Endometrium (tissue), 2 donors: ENCODE measurements around the gene TOX2.
"Not testable (repeated sequence)": the region's sequence is repeated elsewhere in the genome, so short reads cannot be mapped to it uniquely, and the experiment has no call there.

Experiments used
- FAIRE-seq: peaks from 2 replicates; lab custom pipeline; 2012; peaks lifted over from hg19 to GRCh38; lab: Jason Lieb, UNC
- donor health status: control.
- donor health status: control.

Gene TOX2

DNA sequence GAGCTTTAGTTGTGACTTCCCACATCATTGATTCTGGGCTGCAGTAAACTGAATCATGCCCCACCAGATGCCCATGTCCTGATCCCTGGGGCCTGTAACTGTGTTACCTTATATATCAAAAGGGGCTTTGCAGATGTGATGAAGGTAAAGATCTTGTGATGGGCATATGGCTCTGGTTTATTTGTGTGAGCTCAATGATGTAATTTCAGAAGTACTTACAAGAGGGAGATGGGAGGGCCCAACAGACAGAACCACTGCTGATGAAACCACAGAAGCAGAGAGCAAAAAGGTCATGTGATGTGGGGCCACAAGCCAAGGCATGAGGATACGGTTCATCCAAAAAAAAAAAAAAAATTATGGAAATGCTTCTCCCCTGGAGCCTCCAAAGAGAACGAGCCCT lies 118.7 kb downstream of the TOX2 start:
- FAIRE-seq, result no peak

GRCh38 chr20:44033873-44034272 lies 119.2 kb downstream of the TOX2 start:
- FAIRE-seq, result no peak

DNA sequence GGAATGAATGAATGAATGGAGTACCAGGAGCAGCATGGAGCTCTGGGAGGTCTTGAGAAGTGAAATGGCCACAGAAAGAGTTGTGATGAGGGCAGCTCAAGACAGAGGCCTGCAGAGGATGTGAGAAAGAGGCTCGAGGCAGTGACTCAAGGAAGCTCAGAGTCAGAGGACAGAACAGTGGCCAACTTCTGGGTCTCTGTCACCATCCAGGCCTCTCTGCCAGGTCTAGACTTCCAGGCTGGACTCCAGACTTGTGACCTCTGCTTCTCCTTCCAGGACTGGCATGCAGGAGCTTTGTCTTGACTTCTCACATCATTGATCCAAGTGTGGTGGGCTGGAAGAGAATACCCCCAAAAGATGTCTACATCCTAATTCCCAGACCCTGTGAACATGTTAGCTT lies 119.8 kb downstream of the TOX2 start:
- FAIRE-seq, result no peak

GRCh38 chr20:44034965-44035635 lies 120.4 kb downstream of the TOX2 start:
- no peak for FAIRE-seq

DNA sequence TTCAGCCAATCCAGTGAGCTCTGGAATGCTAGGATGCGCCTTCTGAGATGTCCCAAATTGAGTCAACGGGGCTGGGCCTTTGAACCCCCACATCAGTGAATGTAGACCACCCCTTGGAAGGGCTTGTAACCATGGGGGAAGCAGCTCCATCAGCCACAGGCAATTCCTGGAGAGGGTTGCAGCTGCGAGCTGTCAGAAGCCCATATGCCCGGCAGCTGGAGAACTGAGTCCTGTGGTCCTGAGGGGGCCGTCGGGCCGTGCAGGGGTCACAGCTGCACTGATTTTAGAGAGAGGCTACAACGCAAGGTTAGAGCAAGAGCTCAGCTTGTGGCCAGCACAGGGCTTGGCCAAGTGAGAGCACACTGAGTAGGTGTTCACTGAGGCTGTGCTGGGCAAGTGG lies 121.3 kb downstream of the TOX2 start:
- no peak for FAIRE-seq

DNA sequence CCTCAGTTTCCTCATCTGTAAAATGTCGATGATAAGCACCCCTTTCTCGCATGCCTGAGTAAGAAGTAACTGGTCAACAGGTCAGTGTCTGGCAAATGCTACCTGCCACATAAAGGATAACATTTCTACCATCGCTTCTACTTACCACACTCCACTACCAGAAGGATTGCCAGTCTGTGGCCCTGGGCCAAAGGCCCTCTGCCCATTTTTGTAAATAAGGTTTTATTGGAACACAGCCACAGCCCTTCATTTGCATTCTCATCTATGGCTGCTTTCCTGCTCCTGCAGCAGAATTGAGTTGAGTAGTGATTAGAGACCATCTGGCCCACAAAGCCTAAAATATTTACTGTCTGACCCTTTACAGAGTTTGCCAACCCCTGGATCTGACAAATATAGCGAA lies 121.8 kb downstream of the TOX2 start:
- no peak for FAIRE-seq

DNA sequence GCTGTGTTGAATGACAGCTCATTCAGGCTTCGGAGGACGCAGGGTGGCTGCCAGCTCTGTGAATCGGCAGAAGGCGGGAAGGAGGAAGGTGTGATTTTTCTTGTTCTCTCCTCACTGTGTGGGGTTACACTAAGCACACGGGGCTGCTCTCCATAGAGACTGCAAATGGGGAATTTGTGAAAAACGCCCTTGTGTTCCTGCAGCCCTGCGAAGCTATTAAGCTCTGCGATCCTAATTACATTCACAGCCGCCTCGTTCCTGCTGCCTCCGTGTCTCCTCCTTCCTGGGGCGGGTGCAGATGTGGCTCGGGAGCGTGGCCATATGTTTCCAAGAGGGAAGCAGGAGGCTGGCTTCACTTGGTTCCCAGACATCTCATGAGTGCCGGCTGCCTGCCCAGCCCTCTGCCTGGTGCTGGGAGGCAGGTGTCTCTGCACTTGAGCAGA lies 124.0 kb downstream of the TOX2 start:
- no peak for FAIRE-seq

DNA sequence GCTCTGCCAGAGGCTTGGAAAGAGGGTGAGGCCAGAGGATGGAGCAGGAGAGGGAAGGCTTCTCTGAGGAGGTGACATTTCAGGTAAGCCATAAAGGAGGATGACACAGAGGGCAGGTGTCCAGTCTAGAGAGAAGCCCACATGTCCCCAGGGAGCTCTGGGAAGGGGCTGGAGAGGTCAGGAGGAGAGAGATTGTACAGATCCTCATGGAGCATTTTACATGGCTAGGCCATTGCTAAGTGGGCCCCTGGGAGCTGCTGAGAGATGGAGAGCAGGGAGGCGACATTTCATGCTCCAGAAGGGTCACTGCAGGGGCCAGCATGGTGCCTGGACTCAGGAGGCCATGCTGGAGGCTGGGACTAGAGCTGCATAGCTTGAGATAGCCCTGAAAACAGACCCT lies 124.5 kb downstream of the TOX2 start:
- no peak for FAIRE-seq

DNA sequence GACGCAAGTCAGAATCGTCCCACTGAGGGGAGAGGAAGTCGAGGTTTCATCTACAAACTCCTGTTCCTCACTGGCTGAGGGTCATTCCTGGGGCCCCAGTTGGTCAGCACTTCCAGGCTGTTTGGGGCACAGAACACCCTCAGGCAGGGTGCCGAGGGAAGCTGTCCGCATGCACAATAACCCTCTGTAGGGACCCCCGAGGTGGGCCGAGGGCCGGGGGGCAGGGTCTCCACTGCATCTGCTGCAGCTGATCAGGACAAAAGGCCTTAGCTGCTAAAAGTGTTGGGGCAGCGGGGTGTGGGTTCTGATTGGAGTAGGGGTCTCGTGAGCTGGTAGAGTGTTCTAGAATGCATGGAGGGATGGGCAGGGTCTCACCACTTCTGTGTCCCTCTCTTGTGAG lies 125.1 kb downstream of the TOX2 start:
- FAIRE-seq, result no peak

DNA sequence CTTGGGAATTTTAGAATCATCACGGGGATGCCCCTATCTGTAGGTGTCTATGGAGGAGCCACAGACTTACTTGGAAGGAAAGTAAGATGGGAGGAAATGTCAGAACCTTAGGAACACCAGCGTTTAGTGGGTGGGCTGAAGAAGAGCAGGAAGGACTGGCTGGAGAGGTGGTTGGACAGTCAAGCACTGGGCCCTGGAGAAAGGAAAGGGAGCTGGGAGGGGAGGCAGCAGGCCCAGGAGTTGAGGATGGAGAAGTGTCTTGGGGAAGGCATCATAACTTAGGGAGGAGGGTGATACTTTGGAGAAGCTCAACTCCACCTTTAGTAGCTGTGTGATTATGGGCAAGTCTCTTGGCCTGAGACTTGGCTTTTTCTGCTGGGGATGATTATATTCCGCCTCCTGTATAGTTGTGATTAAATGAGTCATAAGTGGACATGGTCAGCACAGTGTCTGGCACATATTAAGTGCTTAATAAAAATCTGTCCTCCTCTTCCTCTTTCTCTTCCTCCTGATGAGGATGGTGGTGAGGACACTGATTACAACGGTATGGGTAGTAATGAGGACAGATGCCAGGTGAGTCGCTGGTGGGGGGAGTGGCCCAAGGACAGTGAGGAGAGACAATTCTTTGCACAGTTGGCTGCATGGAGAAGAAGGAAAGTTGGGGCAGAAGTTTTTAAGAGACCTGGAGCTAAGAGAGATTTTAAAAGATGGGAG lies 125.7 kb downstream of the TOX2 start:
- FAIRE-seq, result no peak

- FAIRE-seq, result no peak
These were observed 126.3 kb downstream of the TOX2 start for GRCh38 chr20:44041001-44041400.

DNA sequence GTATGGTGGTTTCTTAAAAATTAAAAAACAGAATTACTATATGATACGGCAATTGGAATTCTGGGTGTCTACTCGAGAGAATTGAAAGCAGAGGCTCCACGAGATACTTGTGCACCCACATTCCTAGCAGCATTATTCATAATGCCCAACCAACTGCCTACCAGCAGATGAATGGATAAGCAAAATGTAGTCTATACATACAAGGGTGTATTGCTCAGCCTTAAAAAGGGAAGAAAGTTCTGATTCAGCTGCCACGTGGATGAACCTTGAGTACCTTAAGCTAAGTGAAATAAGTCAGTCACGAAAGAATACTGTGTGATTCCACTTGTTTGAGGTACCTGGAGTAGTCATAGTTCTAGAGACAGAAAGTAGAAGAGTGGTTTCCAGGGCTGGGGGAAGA lies 130.1 kb downstream of the TOX2 start:
- FAIRE-seq, result not testable (repeated sequence)

DNA sequence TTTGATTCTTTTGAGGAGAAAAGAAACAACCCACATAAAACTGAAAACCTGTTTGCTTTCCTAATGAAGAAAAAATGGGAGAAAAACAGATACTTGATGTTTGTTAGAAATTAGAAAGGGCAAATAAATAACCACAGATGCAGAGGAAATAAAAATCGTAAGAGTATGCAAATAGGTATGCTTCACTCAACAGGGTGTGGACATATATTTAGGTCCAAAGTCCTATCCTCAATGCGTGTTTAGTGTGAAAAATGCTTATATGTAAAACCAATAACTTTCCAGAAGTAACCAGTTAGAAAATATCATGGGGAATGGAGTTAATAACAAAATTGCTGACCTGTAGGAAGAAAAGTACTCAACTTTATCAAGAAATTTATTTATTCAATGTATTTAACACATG lies 135.7 kb downstream of the TOX2 start:
- FAIRE-seq, result no peak

- FAIRE-seq, result no peak
These were observed 136.4 kb downstream of the TOX2 start for GRCh38 chr20:44050925-44051660.

GRCh38 chr20:44051661-44052000 lies 137.0 kb downstream of the TOX2 start:
- no peak for FAIRE-seq

DNA sequence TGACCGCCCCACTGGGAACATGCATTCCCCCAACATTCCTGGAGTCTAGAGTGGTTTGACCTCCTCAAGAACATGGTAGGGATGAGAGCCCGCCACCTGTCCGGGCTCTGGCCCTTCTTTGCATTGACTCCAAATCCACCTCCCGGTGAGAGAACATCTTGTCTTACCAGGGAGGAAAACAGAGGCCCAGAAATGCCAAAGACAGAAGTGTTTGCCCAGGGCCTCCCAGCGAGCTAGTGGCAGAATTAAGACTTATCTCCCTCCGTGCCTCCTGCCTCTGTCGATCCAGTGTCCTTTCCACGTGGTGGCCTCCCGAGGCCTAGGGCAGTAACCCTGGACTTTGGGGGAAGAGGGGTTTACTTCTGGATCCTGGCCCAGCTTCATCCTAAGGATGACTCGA lies 137.5 kb downstream of the TOX2 start:
- no peak for FAIRE-seq

GRCh38 chr20:44053046-44053445 lies 138.4 kb downstream of the TOX2 start:
- no peak for FAIRE-seq

DNA sequence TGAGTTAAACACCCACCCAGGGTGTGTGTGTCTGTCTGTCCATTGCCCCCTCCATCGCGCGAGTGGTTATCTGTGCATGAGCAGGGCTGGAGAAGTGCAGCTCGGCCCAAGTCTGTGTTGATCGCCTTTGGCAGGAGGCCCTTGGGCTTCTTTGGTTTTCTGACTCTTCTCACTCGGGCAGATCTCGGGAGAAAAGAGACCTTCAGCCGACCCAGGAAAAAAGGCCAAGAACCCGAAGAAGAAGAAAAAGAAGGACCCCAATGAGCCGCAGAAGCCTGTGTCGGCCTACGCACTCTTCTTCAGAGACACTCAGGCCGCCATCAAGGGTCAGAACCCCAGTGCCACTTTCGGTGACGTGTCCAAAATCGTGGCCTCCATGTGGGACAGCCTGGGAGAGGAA lies 139.5 kb downstream of the TOX2 start:
- FAIRE-seq, result no peak

- no peak for FAIRE-seq
These were observed 140.2 kb downstream of the TOX2 start for GRCh38 chr20:44054849-44055248.

- no peak for FAIRE-seq
These were observed 141.5 kb downstream of the TOX2 start for GRCh38 chr20:44056010-44056698.

GRCh38 chr20:44057698-44058675 lies 143.3 kb downstream of the TOX2 start:
- FAIRE-seq, result no peak
